SK-N-SH treated with all-trans-retinoic acid at 6 μM for 48 hours (cell line): ENCODE data around the gene LBH.

Experiments
- ARNTL ChIP-seq: fragments of 450-650 bp; formaldehyde crosslinking; IDR thresholded peaks from 2 replicates; pipeline ENCODE4 v1.5.0; 2020; ENCODE audit warnings: low read depth, mild to moderate bottlenecking, moderate library complexity, borderline replicate concordance
- ZFP3 ChIP-seq: fragments of 250-450 bp; sonication (Bioruptor Pico); IDR thresholded peaks from 2 replicates; pipeline ENCODE4 v1.5.0; 2020; ENCODE audit warnings: mild to moderate bottlenecking, moderate library complexity
- ZFP30 ChIP-seq: fragments of 450-650 bp; formaldehyde crosslinking; IDR thresholded peaks from 2 replicates; pipeline ENCODE4 v1.5.0; 2022; ENCODE audit warnings: mild to moderate bottlenecking, moderate library complexity
- TF ChIP-seq, protein P1 (sequence below): fragments of 250-450 bp; sonication (Bioruptor Pico); IDR thresholded peaks from 2 replicates; pipeline ENCODE4 v1.8.0; 2020; ENCODE audit warnings: mild to moderate bottlenecking, moderate library complexity, borderline replicate concordance
- TF ChIP-seq, protein P2 (sequence below): fragments of 250-450 bp; sonication (Bioruptor Pico); IDR thresholded peaks from 2 replicates; pipeline ENCODE4 v1.5.1; 2020; ENCODE audit warnings: low read depth, mild to moderate bottlenecking, moderate library complexity
- TF ChIP-seq, protein P3 (sequence below): fragments of 250-450 bp; sonication (Bioruptor Pico); IDR thresholded peaks from 2 replicates; pipeline ENCODE4 v1.5.1; 2021; ENCODE audit warnings: mild to moderate bottlenecking, moderate library complexity

DNA sequence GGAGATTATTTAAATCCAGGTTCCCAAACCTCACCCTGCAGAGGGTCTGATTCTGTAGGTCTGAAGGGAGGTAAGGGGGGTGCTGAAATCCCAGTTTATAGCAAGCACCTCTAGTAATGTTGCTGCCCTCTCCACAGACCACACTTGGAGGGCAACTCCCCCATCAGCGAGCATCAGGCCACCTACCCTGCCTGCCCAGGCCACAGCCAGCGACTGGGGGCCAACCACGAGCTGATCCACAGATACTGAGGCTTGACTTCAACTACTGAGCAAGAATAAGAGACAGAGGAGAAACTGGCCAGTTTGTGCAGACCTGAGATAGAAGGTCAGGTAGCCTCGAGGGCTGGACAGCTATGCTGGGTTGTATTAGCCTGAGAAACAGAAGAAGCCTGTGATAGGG lies 36.3 kb upstream of the LBH start:
- TF ChIP-seq, protein P1, sequence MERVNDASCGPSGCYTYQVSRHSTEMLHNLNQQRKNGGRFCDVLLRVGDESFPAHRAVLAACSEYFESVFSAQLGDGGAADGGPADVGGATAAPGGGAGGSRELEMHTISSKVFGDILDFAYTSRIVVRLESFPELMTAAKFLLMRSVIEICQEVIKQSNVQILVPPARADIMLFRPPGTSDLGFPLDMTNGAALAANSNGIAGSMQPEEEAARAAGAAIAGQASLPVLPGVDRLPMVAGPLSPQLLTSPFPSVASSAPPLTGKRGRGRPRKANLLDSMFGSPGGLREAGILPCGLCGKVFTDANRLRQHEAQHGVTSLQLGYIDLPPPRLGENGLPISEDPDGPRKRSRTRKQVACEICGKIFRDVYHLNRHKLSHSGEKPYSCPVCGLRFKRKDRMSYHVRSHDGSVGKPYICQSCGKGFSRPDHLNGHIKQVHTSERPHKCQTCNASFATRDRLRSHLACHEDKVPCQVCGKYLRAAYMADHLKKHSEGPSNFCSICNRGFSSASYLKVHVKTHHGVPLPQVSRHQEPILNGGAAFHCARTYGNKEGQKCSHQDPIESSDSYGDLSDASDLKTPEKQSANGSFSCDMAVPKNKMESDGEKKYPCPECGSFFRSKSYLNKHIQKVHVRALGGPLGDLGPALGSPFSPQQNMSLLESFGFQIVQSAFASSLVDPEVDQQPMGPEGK (CRISPR knock-in tag) = no peak
- TF ChIP-seq ZFP30 (CRISPR knock-in tag) (no peak), ZFP3 (CRISPR knock-in tag) (no peak), ARNTL (no peak)
- TF ChIP-seq, protein P2, sequence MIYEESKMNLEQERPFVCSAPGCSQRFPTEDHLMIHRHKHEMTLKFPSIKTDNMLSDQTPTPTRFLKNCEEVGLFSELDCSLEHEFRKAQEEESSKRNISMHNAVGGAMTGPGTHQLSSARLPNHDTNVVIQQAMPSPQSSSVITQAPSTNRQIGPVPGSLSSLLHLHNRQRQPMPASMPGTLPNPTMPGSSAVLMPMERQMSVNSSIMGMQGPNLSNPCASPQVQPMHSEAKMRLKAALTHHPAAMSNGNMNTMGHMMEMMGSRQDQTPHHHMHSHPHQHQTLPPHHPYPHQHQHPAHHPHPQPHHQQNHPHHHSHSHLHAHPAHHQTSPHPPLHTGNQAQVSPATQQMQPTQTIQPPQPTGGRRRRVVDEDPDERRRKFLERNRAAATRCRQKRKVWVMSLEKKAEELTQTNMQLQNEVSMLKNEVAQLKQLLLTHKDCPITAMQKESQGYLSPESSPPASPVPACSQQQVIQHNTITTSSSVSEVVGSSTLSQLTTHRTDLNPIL (CRISPR knock-in tag) = no peak
- TF ChIP-seq, protein P3, sequence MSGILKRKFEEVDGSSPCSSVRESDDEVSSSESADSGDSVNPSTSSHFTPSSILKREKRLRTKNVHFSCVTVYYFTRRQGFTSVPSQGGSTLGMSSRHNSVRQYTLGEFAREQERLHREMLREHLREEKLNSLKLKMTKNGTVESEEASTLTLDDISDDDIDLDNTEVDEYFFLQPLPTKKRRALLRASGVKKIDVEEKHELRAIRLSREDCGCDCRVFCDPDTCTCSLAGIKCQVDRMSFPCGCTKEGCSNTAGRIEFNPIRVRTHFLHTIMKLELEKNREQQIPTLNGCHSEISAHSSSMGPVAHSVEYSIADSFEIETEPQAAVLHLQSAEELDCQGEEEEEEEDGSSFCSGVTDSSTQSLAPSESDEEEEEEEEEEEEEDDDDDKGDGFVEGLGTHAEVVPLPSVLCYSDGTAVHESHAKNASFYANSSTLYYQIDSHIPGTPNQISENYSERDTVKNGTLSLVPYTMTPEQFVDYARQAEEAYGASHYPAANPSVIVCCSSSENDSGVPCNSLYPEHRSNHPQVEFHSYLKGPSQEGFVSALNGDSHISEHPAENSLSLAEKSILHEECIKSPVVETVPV = no peak
